Stimulated activated CD4-positive, alpha-beta T cell treated with anti-CD3 and anti-CD28 coated beads, Interleukin-4, amount 100 ng/mL, for 4 hours (primary cell): ENCODE data around the gene POFUT1.
A peak's percentile ranks its signal among the peaks of the same experiment; 100 is the strongest.
"Not testable (repeated sequence)": the region's sequence is repeated elsewhere in the genome, so short reads cannot be mapped to it uniquely, and the experiment has no call there.

ENCODE experiments used
- DNase-seq, 2 experiments: peaks; one replicate each; pipeline ENCODE4 v3.0.0-alpha.2; 2020

POFUT1 gene

DNA sequence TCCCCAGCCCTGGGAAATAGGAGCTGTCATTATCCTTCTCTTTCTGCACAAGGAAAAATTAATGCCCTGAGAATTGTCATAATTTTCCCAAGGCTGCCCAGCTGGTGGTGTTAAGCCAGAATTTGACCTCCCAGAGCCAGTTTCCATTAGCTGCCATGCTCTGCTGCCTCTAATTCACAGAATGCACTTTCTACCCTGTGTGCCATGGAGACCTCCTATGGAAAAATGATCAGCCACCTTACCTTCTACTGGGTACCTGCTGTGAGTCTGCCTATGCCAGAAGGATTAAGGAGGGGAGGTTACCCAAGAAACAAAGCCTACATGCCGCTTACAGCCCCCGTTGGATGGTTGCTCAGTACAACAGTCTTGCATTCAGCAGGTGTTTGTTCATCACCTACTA lies 29.1 kb downstream of the POFUT1 start:
- DNase-seq = no peak

DNA sequence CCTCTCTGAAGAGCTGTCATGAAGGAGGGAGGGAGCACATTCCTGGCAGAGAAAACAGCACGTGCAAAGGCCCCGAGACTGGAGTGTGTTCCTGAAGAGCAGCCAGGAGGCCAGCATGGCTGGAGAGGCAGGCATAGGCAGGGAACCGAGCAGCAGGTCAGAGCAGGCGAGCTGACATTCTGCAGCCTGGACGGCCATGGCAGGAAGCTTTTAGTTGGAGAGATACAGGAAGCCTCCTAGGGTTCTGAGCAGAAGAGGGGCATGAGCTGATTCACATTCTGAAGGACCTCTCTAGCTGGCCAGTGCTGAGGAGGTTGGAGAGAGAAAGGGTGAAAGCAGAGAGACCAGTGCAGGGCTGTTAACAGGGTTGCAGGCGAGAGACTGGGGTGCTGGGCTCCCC lies 29.7 kb downstream of the POFUT1 start:
- DNase-seq = no peak

DNA sequence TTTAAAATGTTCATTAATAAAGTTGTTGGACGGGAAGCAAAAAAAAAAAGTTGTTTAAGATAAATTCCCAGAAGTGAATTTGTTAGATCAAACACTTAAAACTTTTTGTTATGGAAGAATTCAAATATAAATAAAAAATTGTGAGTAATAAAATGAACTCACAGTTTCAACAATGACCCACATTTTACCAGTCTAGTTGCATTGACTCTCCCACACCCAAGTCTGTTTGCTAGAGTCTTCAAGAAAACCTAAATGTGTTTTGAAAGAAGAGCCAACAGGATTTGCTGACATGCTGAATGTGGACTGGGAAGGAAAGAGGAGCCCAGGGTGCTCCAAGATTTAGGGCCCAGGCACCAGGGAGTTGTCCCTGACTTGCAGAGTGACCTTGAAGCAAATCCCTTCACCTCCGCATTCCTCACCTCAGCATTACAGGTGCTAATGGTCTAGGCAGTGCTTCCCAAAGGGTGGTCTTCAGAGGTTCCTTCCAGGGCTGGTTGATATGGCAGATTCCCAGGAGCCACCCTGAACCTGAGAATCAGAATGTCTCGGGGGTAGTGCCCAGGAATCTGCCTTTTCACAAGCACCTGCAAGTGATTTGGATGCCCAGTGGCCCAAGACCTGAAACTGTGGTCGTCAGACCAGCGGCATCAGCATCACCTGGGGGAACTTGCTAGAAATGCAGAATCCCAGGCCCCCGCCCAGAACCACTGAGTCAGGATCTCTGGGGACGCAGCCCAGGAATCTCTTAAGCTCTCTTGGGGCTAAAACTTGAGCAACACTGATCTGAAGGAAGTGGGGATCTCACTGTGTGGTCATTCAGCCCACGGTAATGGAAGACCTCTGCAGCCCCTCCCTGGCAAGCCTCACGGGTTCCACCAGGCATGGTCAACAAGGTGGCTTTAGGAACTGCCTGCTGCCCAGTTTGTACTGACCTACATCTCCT lies 31.1 kb downstream of the POFUT1 start:
- DNase-seq = no peak

DNA sequence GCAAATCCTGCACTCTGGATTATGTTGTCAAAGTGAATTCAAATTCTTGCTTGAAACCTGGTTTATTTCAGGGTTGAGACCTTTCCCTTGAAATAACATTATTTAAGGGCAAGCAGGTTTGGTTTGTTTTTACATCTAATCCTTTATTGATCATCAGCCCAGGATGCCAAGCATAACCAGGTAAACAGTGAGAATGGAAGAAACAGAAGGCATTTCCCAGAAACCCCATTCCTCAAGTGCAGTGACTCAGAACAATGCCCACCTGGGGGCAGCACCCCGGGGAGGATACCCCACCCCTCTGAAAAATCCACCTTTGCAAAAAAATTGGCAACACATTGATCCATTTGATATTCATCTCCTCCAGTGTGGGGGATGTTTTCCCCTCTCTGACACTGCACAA lies 32.5 kb downstream of the POFUT1 start:
- DNase-seq = no peak

DNA sequence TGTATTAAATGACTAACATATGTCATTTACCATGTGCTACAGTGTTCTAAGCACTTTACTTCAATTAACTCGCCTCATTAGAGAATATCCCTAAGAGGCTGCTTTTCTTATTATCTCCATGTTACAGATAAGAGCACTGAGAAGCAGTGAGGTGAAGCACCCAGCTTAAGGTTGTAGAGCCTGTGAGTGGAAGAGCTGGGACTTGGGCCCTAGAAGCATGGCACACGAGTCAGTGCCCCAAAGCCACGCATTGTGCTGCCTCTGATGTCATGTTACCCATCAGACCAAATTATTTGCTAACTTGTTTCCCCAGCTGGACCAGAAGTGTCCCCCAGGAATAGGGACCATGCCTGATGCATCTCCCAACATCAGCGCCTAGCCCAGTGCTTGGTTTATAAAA lies 34.1 kb downstream of the POFUT1 start:
- DNase-seq = no peak

DNA sequence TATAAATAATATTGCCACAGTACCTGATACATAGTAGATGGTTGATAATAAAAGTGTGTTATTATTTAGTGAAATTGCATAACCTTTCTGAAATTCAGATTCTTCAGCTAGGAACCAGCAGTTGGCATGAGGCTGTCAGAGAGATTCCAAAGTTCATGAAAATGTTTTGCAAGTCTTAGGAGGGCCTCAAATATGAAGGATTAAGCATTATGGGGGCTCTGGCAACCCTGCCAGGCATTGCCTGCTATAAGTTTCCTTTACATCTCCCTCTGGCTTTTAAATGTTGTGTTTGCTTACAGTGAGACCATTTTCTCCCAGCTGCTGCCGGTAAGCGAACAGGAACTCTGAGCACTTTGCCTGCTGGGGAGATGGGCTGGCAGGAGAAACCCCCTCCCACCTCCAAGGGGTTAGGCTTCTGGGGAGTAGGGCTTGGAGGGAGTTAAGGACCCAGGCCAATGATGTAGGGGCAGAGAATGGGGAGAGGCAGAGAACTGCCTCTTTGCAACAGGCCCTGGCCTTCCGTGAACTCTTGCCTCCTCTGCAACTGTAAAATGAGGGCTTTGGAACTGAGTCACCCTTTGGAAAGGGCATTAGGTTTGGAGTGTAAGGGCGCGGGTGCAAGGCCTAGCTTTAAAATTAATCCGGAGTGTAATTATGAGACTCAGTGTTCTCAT lies 36.6 kb downstream of the POFUT1 start:
- no peak for DNase-seq

DNA sequence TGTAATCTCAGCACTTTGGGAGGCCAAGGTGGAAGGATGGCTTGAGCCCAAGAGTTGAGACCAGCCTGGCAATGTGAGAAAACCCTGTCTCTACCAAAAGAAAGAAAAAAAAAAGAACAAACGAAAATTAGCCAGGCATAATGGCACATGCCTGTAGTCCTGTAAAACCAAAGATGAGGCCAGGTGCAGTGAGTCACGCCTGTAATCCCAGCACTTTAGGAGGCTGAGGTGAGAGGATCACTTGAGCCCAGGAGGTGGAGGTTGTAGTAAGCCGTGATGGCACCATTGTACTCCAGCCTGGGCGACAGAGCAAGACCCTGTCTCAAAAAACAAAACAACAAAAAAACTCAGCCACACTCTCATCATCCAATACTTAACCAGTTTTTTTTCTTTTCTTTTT lies 37.3 kb downstream of the POFUT1 start:
- DNase-seq = no peak

DNA sequence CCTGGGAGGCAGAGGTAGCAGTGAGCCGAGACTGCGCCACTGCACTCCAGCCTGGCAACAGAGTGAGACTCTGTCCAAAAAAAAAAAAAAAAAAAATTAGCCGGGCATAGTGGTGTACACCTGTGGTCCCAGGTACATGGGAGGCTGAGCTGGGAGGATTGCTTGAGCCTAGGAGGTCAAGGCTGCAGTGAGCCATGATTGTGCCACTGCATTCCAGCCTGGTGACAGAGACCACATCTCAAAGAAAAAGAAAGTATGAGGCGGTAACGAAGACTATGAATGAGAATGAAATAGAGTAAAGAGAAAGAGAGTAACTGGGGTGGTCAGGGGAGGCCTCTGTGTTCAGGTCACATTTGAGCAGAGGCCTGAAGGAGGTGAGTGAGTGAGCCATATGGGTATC lies 38.5 kb downstream of the POFUT1 start:
- not testable (repeated sequence) for DNase-seq

DNA sequence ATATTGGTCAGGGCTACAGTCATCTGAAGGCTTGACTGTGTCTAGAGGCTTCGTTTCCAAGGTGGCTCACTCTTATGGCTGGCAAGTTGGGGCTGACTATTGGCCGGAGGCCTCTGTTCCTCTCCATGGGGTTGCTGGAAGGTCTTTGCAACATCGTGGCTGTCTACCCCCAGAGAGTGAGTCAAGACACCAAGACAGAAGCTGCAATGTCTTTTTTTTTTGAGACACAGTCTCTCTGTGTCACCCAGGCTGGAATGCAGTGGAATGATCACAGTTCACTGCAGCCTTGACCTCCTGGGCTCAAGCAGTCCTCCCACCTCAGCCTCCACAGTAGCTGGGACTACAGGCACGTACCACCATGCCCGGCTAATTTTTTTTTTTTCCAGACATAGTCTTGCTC lies 40.4 kb downstream of the POFUT1 start:
- DNase-seq = no peak

DNA sequence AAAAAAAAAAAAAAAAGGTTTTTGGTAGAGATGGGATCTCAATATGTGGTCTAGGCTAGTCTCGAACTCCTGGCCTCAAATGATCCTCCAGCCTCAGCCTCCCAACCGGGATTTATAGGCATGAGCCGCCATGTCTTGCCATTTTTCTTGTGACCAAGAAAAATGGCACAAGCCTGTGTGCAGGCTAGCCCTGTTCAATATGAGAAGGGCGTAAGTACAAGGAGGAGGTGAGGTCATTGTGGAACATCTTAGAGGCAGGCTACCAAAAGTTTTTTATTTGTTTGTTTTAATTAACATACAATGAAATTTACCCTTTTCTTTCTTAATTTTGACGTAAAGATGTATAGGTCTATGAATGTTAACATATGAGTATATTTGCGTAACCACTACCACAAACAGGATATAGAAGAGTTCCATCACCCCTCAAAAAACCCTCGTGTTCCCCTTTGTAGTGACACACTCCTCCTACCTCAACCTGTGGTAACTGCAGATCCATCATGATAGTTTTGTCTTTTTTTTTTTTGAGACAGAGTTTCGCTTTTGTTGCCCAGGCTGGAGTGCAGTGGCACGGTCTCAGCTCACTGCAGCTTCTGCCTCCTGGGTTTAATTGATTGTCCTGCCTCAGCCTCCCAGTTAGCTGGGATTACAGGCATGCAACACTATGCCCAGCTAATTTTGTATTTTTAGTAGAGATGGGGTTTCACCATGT lies 41.5 kb downstream of the POFUT1 start:
- DNase-seq = peak in 1 of 2 experiments; percentile 34

DNA sequence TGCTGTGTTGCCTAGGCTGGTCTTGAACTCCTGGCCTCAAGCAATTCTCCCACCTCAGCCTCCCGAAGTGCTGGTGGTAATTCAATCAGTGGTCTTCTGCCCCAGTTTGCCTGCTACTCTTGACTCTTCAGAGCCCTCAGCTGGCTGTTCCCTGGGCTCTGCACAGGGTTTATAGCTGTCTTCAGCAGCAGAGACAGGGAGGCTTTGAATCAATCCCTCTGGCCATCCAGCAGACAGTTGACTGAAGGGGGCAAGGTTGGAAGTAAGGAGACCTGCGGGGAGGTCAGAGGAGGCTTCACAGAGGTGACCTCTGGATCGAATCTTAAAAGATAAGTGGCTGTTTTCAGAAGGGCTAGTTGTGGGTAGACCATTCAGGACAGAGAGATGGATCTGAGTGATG lies 43.8 kb downstream of the POFUT1 start:
- no peak for DNase-seq

DNA sequence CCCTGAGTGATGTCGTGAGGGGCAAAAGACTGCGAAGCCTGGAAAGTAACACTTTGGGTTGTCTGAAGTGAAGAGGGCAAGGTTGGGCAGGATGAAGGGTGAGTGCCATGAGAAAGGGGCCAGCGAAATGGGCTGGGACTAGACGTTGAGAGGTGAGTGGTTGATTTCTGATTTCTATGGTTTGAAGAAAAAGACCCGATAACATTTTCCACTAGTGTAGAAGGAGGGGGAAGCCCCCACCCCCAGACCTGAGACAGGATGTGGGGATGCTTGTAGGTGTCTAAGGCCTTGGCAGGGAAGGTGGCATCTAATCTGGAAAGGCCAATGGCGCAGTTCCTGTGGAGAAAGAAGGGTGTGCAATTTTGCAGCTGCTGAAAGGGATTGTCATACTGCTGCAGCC lies 44.5 kb downstream of the POFUT1 start:
- DNase-seq = peak; percentile 73 to 85

DNA sequence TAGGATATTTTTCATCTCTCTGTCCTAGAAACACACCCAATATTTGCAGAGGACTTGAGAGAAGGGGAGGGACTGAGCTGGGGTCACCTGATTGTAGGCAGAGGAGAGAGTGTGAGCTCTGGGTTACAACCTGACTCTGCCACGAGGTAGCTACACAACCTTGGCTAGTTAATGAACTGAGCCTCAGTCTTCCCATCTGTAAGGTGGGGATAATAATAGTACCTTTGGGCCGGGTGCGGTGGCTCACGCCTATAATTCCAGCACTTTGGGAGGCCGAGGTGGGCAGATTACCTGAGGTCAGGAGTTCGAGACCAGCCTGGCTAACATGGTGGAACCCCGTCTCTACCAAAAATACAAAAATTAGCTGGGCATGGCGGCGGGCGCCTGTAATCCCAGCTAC lies 53.3 kb downstream of the POFUT1 start:
- not testable (repeated sequence) for DNase-seq

DNA sequence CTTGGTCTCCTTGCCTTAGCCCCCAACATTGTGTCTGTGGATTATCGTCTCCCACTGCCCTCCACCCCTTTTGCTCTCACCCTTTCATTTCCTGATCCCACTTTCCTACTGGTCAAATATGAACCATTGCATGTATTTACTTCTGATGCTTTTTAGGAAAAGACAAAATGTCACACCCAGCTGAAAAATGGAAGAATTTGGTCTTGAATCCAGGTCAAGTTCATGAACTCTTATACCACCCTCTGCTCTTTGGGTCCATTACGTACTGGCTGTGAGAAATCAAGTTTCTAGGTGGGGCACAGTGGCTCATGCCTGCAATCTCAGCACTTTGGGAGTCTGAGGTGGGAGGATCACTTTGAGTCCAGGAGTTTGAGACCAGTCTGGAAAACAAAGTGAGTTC lies 54.0 kb downstream of the POFUT1 start:
- no peak for DNase-seq

DNA sequence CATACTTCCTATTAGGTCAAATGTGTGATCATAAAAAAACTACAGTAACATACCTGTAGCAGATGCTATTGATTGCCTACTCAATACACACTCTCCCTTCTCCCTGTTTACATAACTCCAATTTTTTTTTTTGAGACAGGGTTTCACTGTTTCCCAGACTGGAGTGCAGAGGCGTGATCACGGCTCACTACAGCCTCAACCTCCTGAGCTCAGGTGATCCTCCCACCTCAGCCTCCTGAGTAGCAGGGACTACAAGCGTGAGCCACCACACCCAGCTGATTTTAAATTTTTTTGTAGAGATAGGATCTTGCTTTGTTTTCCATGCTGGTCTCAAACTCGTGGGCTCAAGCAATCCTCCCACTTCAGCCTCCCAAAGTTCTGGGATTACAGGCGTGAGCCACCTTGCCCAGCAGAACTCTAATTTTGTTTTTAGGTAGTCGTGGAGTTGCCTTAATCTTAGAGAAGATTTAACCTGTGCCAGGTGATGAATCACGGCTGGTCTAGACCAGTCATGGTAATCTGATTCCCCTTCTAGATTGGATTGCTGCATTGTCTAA lies 55.8 kb downstream of the POFUT1 start:
- no peak for DNase-seq

DNA sequence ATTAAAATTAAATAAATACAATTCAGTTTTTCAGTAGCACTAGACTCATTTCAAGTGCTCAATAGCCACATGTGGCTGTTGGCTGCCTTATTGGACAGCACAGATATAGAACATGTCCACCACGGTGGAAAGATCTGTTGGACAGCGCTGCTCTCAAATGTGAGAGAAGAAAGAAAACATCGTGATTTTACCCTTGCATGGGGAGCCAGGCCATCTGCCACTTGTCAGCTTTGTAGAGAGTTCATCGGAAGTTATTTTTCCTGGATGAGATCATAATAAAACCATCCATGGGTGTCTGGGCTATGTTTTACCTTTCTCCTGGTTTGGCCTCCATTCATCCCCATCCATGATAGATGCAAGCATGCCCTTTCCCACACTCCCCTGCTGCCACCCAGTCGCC lies 63.9 kb downstream of the POFUT1 start:
- DNase-seq = no peak

DNA sequence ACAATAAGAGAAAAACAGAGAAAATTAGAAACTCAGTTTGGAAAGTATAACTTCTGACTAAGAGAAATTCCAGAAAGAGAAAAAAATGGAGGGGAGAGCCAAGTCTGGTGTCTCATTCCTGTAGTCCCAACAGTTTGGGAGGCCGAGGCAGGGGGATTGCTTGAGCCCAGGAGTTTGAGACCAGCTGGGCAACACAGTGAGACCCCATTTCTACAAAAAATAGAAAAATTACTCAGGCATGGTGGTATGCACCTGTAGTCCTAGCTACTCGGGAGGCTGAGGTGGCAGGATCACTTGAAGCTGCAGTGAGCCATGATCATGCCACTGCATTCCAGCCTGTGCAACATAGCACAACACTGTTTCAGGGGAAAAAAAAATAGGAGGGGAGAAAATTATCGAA lies 66.7 kb downstream of the POFUT1 start:
- no peak for DNase-seq

DNA sequence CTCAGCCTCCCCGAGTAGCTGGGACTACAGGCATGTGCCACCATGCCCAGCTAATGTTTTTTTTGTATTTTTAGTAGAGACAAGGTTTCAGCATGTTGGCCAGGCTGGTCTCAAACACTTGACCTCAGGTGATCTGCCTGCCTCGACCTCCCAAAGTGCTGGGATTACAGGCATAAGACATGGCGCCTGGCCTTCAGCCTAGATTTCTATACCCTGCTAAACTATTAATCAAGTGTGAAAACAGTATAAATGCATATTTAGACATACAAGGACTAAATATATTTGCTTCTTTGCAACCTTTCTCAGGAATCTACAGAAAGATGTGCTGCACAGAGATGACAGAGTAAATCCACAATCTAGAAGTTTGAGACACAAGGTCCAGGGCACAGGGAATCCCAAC lies 67.5 kb downstream of the POFUT1 start:
- not testable (repeated sequence) for DNase-seq

DNA sequence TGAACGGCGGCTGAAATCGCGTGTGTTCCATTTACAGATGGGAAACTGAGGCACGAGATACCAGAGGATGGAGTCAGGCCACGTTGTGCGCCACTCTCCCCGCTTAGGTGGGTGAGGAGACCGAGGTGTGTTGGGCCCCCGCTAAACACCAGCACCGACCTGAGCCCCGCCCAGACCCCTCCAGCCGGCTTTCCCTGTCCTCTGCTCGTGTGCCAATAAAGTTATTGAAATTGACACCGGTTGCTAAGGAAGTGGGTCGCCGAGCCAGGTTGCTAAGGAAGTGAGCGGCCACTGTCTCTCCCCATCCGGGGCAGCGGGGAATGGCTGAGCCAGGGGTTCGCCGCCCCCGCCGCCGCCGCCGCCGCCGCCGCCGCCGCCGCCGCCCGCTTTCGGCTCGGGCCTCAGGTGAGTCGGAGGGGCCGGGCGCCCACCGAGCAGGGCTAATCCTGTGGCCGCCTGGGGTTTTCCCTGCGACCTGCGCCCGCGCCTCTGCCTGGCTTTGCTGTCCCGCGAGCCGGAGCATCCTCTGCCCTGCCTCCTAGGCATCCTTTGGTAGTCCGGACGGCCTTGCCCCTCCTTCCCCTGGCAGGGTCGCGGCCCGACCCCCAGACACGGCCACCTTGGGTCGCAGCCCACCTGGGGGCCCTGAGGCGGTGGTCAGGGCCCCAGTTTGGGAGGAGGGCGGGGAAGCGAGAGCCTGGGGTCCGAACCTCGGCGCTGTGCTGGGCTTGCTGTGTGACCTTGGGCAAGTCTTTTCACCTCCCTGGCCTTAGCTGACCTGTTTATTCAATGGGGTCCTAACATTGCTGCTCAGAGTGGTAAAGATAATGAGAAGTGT lies 69.9 kb downstream of the POFUT1 start, which contains the start of gene KIF3B:
Gene KIF3B (plus strand): TSS at position 291 of the 838 bp plus-strand sequence. CDS start 32,127 bp downstream, outside the sequence.
- peak; percentile 76 to 87 for DNase-seq

DNA sequence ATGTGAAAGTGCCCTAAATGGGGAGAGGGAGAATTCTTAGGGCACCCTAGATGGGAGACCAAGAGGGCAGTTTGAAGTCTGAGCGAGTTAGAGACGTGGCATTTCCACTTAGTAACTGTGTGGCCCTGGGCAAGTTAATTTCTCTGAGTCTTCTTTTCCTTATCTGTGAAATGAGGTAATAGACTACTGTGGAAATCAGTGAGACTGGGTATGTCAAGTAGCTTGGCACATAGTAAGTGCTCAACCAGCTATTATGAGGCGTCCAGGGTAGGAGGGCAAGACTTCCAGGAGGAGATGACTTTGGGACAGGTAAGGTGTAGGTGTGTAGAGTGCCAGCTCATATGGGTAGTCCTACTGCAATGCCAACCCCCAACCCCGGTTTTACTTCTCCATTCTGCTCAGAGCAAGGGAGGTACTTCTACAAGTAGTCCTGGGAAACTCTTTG lies 70.5 kb downstream of the POFUT1 start:
- peak in 1 of 2 experiments; percentile 12 for DNase-seq

DNA sequence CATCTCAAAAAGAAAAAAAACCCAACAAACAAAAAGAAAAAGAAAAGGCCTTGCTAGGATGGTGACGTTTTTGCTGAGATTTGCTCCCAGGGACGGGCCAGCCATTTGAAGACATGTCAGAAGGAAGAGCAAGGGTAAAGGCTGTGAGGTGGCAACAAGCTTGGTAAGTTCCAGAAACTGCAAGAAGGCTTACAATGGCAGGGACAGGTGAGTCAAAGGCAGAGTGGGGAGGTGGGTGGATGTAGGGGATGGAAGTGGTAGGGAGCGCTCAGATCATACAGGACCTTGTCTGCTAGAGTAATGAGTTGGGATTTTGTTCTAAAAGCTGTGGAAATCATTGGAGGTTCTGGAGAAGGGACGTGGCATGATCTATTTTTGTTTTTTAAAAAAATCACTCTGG lies 74.0 kb downstream of the POFUT1 start:
- peak in 1 of 2 experiments; percentile 4 for DNase-seq

DNA sequence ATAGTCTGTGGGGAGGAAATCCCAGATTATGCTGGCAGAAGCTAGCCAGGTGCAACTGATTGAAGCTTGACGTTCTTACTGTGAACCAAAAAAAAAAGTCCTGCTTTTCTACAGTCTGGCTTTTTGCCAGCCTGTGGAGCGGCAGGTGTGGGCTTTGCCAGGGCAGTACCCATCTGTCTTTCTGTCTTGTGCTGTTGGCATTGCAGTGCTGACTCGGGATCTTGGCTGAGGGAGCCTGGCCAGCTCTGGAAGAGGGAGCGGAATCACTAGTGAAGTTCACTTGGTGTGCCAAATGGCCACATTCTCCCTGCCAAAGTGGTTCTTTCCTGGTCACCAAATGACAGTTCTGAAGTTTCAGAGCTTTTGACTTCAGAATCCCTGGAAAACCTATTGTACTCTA lies 74.8 kb downstream of the POFUT1 start:
- DNase-seq = no peak
